RWPE1 (cell line): ENCODE results near the gene LDLRAD4.

Source experiments
- CTCF ChIA-PET: fragments of 350-600 bp; sonication (Branson Sonifier 250); formaldehyde crosslinking; extraction: SDS; loops from one replicate; lab custom pipeline; 2021; lab: Yijun Ruan, JAX
- POLR2A ChIA-PET: fragments of 400-600 bp; formaldehyde crosslinking; extraction: SDS; loops from one replicate; lab custom pipeline; 2020; ENCODE audit warnings: antibody characterized with exemption; ENCODE audit not compliant: low non-redundant PET; lab: Yijun Ruan, JAX
- DNase-seq: peaks from one replicate; pipeline ENCODE4 v3.0.0; 2012; ENCODE audit warnings: low spot score
- H3K27ac ChIP-seq: fragments of 450-650 bp; 2 replicates; pipeline ENCODE4 v1.5.1; 2017
- CTCF ChIP-seq: fragments of 450-650 bp; conservative IDR thresholded peaks from 2 replicates; pipeline ENCODE4 v1.5.1; 2017; ENCODE audit warnings: low read depth, mild to moderate bottlenecking

The LDLRAD4 gene

GRCh38 chr18:13232086-13232917 is 13.7 kb downstream of the LDLRAD4 start:
- POLR2A ChIA-PET: interaction anchor here (0.6 kb wide), 1 partner anchor 294 kb away, joined by 3 read pairs; no protein-coding TSS in a partner anchor
- no peak overlapping the region for H3K27ac ChIP-seq
- CTCF ChIA-PET: no interaction called here
- DNase-seq: no peak
- no peak for TF ChIP-seq CTCF

GRCh38 chr18:13232971-13233786 is 14.6 kb downstream of the LDLRAD4 start:
- no peak for TF ChIP-seq CTCF
- no peak overlapping the region for H3K27ac ChIP-seq
- ChIA-PET POLR2A (no interaction called here), CTCF (interaction anchor here (0.6 kb wide), 1 partner anchor 63 kb away, joined by 5 read pairs; no protein-coding TSS in a partner anchor)
- no peak for DNase-seq

GRCh38 chr18:13233787-13234783 is 15.5 kb downstream of the LDLRAD4 start:
- CTCF ChIA-PET: interaction anchor here (0.6 kb wide), 2 partner anchors 14 to 15 kb away, joined by 3 read pairs; no protein-coding TSS in a partner anchor
- TF ChIP-seq CTCF: no peak
- DNase-seq: no peak
- POLR2A ChIA-PET: no interaction called here
- peak overlapping the region; percentile 55; the same call in 1 of the 2 replicates for H3K27ac ChIP-seq

GRCh38 chr18:13235421-13235831 is 16.9 kb downstream of the LDLRAD4 start:
- ChIA-PET POLR2A (no interaction called here), CTCF (no interaction called here)
- no peak for DNase-seq
- TF ChIP-seq CTCF: no peak
- H3K27ac ChIP-seq: peak overlapping the region; percentile 57

GRCh38 chr18:13235981-13236380 is 17.4 kb downstream of the LDLRAD4 start:
- CTCF ChIA-PET: no interaction called here
- no peak for DNase-seq
- POLR2A ChIA-PET: no interaction called here
- no peak for TF ChIP-seq CTCF
- peak overlapping the region; percentile 57; the same call in 1 of the 2 replicates for H3K27ac ChIP-seq

GRCh38 chr18:13236411-13236810 is 17.9 kb downstream of the LDLRAD4 start:
- CTCF ChIA-PET: no interaction called here
- H3K27ac ChIP-seq: no peak overlapping the region
- DNase-seq: no peak
- POLR2A ChIA-PET: no interaction called here
- TF ChIP-seq CTCF: no peak
